ENCODE measurements around the gene FAM217A. TPM values are rescaled to one million over a fixed set of nuclear protein-coding genes. Genes with fewer than 3 reads are reported as not detected.

The FAM217A gene
- total and polyA plus RNA-seq, 2 of the 8 experiments (the other 6 are each of a cell fraction or from before 2014, with no cell fraction given) = 0.03 TPM; not detected in 1

GRCh38 chr6:4023240-4023639, 55.7 kb downstream of the FAM217A start (continued):
- TF ChIP-seq RBBP5 (IDR thresholded peaks at IDR 0.05; ENCODE audit: borderline replicate concordance, low read depth, low read length) (no peak), TBP (IDR thresholded peaks at IDR 0.05; ENCODE audit: low read depth, low read length) (no peak), USF2 (IDR thresholded peaks at IDR 0.05; ENCODE audit: low read length) (no peak)

Data from H1 (cell line).